Neural cell (in vitro differentiated cells): ENCODE data around the gene KATNBL1. TPM values are rescaled to one million over a fixed set of nuclear protein-coding genes. Genes with fewer than 3 reads are reported as not detected.

Source experiments
- H2AFZ ChIP-seq: fragments of 200-600, 300-800 bp; sonication (generic), shearing (Covaris generic); 2 replicates; pipeline ENCODE4 v1.6.0; 2014; ENCODE audit warnings: low read depth, mild to moderate bottlenecking, antibody characterized with exemption, low read length, moderate library complexity
- H3F3A ChIP-seq: fragments of 200-600 bp; shearing (Covaris generic); 2 replicates; pipeline ENCODE4 v1.6.1; 2016; ENCODE audit warnings: mild to moderate bottlenecking, moderate library complexity, mixed read lengths, antibody characterized with exemption, low read length; ENCODE audit not compliant: insufficient read depth, poor library complexity, severe bottlenecking
- H3K27ac ChIP-seq: fragments of 200-600, 300-800 bp; sonication (generic), shearing (Covaris generic); 2 replicates; pipeline ENCODE4 v1.5.1; 2014; ENCODE audit warnings: mild to moderate bottlenecking, low read length, moderate library complexity
- H3K27me3 ChIP-seq: fragments of 300-800, 200-600 bp; sonication (generic), shearing (Covaris generic); 2 replicates; pipeline ENCODE4 v1.6.0; 2014; ENCODE audit warnings: mild to moderate bottlenecking, low read depth, low read length, moderate library complexity; ENCODE audit not compliant: insufficient read depth
- H3K36me3 ChIP-seq: fragments of 300-800, 200-600 bp; sonication (generic), shearing (Covaris generic); 2 replicates; pipeline ENCODE4 v1.5.1; 2014; ENCODE audit warnings: mild to moderate bottlenecking, antibody characterized with exemption, low read length, moderate library complexity; ENCODE audit not compliant: insufficient read depth
- H3K4me2 ChIP-seq: fragments of 300-800, 200-600 bp; sonication (generic), shearing (Covaris generic); 2 replicates; pipeline ENCODE4 v1.6.0; 2014; ENCODE audit warnings: mild to moderate bottlenecking, low read length
- H3K4me3 ChIP-seq: fragments of 300-800, 200-600 bp; sonication (generic), shearing (Covaris generic); 2 replicates; pipeline ENCODE4 v1.5.1; 2014; ENCODE audit warnings: mild to moderate bottlenecking, low read length, moderate library complexity
- H3K79me2 ChIP-seq: fragments of 200-600 bp; shearing (Covaris generic); replicated peaks from 2 replicates; pipeline ENCODE4 v1.6.0; 2014; ENCODE audit warnings: mild to moderate bottlenecking, low read length, moderate library complexity; ENCODE audit not compliant: insufficient read depth
- H3K9ac ChIP-seq: fragments of 300-800, 200-600 bp; sonication (generic), shearing (Covaris generic); 2 replicates; pipeline ENCODE4 v1.6.1; 2016; ENCODE audit warnings: mild to moderate bottlenecking, low read length, mixed read lengths
- H3K9me2 ChIP-seq: fragments of 200-600 bp; shearing (Covaris generic); 2 replicates; pipeline ENCODE4 v1.6.1; 2016; ENCODE audit warnings: mild to moderate bottlenecking, low read length, mixed read lengths; ENCODE audit not compliant: insufficient read depth
- H3K9me3 ChIP-seq: fragments of 200-600, 300-800 bp; sonication (generic), shearing (Covaris generic); 2 replicates; pipeline ENCODE4 v1.6.1; 2016; ENCODE audit warnings: mild to moderate bottlenecking, mixed run types, low read length, moderate library complexity, mixed read lengths
- H4K20me1 ChIP-seq: fragments of 200-600 bp; shearing (Covaris generic); 2 replicates; pipeline ENCODE4 v1.6.1; 2016; ENCODE audit warnings: mild to moderate bottlenecking, mixed run types; ENCODE audit not compliant: insufficient read depth
- EP300 ChIP-seq: fragments of 450-650 bp; conservative IDR thresholded peaks from 2 replicates; pipeline ENCODE4 v1.6.1; 2014; ENCODE audit warnings: antibody characterized with exemption, mild to moderate bottlenecking, moderate library complexity; ENCODE audit not compliant: poor library complexity, severe bottlenecking
- EZH2 ChIP-seq: fragments of 200-600, 300-800 bp; shearing (Covaris generic), sonication (generic); IDR thresholded peaks from 2 replicates; pipeline ENCODE4 v1.6.1; 2014; ENCODE audit warnings: antibody characterized with exemption, low read length, borderline replicate concordance, mild to moderate bottlenecking; ENCODE audit not compliant: insufficient read depth, poor library complexity, severe bottlenecking
- MXI1 ChIP-seq: fragments of 450-650 bp; conservative IDR thresholded peaks from 2 replicates; pipeline ENCODE4 v1.6.1; 2014; ENCODE audit warnings: antibody characterized with exemption, mild to moderate bottlenecking; ENCODE audit not compliant: poor library complexity, severe bottlenecking
- POLR2AphosphoS5 ChIP-seq: IDR thresholded peaks from 2 replicates; pipeline ENCODE4 v1.6.1; 2012
- RAD21 ChIP-seq: fragments of 450-650 bp; conservative IDR thresholded peaks from 2 replicates; pipeline ENCODE4 v1.6.1; 2014; ENCODE audit warnings: antibody characterized with exemption, mild to moderate bottlenecking, moderate library complexity
- SMC3 ChIP-seq: fragments of 450-650 bp; conservative IDR thresholded peaks from 2 replicates; pipeline ENCODE4 v1.6.1; 2014; ENCODE audit warnings: antibody characterized with exemption, mild to moderate bottlenecking, moderate library complexity; ENCODE audit not compliant: poor library complexity
- TAF1 ChIP-seq: IDR thresholded peaks from 2 replicates; pipeline ENCODE4 v1.6.1; 2012; ENCODE audit warnings: low read depth
- polyA plus RNA-seq: library from polyadenylated mRNA; depleted of rRNA; stranded (reverse); fragments of >200 nt; gene quantifications from 2 replicates; pipeline ENCODE4 v1.2.3, GENCODE V29; 2014
- TF ChIP-seq, protein P1 (sequence below): IDR thresholded peaks from 2 replicates; pipeline ENCODE4 v1.6.1; 2012; ENCODE audit warnings: borderline replicate concordance
- TF ChIP-seq, protein P2 (sequence below): fragments of 450-650 bp; IDR thresholded peaks from 2 replicates; pipeline ENCODE4 v1.5.1; 2014; ENCODE audit warnings: antibody characterized with exemption, mild to moderate bottlenecking, moderate library complexity; ENCODE audit not compliant: poor library complexity, severe bottlenecking

KATNBL1 gene
- polyA plus RNA-seq, 1 donor from 2014 or later: 158 TPM

DNA sequence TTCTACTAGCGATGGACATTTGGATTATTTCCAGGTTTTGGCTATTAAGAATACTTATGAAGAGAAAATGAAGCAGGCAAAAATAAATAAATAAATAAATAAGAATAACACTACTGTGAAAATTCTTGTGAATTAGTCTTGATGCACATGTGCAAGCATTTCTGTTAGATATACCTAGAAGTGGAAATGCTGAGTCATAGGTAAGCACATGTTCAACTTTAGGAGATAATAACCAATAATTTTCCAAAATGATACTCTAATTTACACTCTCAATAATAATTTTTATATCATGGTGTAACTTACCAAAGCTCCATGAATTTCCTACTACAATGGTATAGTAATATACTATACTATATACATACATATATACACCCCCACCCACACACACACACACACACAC lies 38.3 kb upstream of the KATNBL1 start:
- H3K79me2 ChIP-seq: no peaks in the 10 kb centered on the region
- no peaks in the 10 kb centered on the region for H3K9me3 ChIP-seq
- H3F3A ChIP-seq: no peaks in the 10 kb centered on the region
- H3K4me3 ChIP-seq: no peak overlapping the region
- no peaks in the 10 kb centered on the region for H3K9me2 ChIP-seq
- no peak overlapping the region for H2AFZ ChIP-seq
- no peak for TF ChIP-seq EZH2
- TF ChIP-seq, protein P1, sequence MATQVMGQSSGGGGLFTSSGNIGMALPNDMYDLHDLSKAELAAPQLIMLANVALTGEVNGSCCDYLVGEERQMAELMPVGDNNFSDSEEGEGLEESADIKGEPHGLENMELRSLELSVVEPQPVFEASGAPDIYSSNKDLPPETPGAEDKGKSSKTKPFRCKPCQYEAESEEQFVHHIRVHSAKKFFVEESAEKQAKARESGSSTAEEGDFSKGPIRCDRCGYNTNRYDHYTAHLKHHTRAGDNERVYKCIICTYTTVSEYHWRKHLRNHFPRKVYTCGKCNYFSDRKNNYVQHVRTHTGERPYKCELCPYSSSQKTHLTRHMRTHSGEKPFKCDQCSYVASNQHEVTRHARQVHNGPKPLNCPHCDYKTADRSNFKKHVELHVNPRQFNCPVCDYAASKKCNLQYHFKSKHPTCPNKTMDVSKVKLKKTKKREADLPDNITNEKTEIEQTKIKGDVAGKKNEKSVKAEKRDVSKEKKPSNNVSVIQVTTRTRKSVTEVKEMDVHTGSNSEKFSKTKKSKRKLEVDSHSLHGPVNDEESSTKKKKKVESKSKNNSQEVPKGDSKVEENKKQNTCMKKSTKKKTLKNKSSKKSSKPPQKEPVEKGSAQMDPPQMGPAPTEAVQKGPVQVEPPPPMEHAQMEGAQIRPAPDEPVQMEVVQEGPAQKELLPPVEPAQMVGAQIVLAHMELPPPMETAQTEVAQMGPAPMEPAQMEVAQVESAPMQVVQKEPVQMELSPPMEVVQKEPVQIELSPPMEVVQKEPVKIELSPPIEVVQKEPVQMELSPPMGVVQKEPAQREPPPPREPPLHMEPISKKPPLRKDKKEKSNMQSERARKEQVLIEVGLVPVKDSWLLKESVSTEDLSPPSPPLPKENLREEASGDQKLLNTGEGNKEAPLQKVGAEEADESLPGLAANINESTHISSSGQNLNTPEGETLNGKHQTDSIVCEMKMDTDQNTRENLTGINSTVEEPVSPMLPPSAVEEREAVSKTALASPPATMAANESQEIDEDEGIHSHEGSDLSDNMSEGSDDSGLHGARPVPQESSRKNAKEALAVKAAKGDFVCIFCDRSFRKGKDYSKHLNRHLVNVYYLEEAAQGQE: no peak
- TF ChIP-seq RAD21: no peak
- TF ChIP-seq POLR2AphosphoS5: no peak
- TF ChIP-seq MXI1: no peak
- no peak for TF ChIP-seq EP300
- TF ChIP-seq SMC3: no peak
- TF ChIP-seq, protein P2, sequence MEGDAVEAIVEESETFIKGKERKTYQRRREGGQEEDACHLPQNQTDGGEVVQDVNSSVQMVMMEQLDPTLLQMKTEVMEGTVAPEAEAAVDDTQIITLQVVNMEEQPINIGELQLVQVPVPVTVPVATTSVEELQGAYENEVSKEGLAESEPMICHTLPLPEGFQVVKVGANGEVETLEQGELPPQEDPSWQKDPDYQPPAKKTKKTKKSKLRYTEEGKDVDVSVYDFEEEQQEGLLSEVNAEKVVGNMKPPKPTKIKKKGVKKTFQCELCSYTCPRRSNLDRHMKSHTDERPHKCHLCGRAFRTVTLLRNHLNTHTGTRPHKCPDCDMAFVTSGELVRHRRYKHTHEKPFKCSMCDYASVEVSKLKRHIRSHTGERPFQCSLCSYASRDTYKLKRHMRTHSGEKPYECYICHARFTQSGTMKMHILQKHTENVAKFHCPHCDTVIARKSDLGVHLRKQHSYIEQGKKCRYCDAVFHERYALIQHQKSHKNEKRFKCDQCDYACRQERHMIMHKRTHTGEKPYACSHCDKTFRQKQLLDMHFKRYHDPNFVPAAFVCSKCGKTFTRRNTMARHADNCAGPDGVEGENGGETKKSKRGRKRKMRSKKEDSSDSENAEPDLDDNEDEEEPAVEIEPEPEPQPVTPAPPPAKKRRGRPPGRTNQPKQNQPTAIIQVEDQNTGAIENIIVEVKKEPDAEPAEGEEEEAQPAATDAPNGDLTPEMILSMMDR: no peak
- TF ChIP-seq TAF1: no peak
- no peaks in the 10 kb centered on the region for H3K36me3 ChIP-seq
- H4K20me1 ChIP-seq: no peaks in the 10 kb centered on the region
- no peak overlapping the region for H3K9ac ChIP-seq
- no peaks in the 10 kb centered on the region for H3K27me3 ChIP-seq
- H3K27ac ChIP-seq: no peak overlapping the region
- no peak overlapping the region for H3K4me2 ChIP-seq

DNA sequence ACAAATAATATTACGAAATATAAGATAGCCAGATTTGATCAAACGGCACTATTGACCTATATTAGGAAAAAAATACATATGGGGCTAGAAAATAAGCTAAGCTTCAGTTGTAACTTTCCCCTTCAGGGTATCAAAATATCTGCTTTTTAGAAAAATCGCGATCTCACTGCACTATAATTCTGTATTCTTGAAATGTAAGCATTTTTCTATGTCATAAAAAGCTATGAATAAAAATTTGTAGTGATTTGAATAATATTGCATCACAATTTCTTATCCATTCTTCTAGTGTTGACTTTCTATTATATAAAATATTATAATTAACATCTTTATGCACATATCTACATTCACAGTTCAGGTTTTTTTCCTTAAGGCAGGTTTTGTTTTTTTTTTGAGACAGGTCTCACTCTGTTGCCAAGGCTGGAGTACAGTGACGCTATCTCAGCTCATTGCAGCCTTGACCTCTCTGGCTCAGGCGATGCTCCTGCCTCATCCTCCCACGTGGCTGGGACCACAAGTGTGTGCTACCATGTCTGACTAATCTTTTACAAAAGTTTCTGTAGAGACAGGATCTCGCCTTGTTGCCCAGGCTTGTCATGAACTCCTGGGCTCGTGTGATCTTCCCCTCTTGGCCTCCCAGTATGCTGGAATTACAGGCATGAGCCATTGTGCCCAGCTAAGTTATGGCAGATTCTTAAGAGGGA lies 36.5 kb upstream of the KATNBL1 start:
- Histone ChIP-seq H2AFZ (no peak overlapping the region), H3K36me3 (no peaks in the 10 kb centered on the region), H3K9ac (no peak overlapping the region), H4K20me1 (no peaks in the 10 kb centered on the region), H3K9me2 (no peaks in the 10 kb centered on the region), H3K79me2 (no peaks in the 10 kb centered on the region), H3K27me3 (no peaks in the 10 kb centered on the region), H3K4me2 (no peak overlapping the region), H3K4me3 (no peak overlapping the region), H3K9me3 (no peaks in the 10 kb centered on the region), H3K27ac (no peak overlapping the region), H3F3A (no peaks in the 10 kb centered on the region)
- TF ChIP-seq POLR2AphosphoS5 (no peak), RAD21 (no peak), EP300 (no peak), SMC3 (no peak), MXI1 (no peak), EZH2 (no peak), TAF1 (no peak)
- TF ChIP-seq, protein P1: no peak
- TF ChIP-seq, protein P2: no peak
